GM12874 (cell line): ENCODE measurements around the gene RASAL2.

Experiments
- TF ChIP-seq, protein P1 (sequence below): IDR thresholded peaks from 2 replicates; pipeline ENCODE4 v1.5.1; 2011; ENCODE audit warnings: low read depth, mild to moderate bottlenecking, control low read depth, low read length, moderate library complexity; ENCODE audit not compliant: insufficient read depth

The RASAL2 gene

DNA sequence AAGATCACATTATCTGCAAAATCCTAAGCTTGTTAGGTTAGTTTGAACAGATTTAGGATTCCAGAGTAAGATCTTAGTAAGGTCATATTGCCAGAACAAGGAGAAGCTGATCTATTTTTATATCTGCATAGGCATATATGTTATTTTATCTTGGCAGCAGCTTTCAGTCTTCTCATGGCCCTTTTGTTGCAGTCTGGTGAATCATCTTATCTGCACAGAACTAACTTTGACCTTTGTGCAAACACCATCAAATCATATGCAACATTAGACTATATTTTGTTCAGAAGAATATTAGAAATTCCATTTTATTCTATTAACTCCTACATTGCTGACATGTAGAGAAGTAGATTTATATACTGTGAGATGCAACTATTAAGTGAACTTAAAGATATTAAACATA, 295.5 kb downstream of the RASAL2 start:
- TF ChIP-seq, protein P1, sequence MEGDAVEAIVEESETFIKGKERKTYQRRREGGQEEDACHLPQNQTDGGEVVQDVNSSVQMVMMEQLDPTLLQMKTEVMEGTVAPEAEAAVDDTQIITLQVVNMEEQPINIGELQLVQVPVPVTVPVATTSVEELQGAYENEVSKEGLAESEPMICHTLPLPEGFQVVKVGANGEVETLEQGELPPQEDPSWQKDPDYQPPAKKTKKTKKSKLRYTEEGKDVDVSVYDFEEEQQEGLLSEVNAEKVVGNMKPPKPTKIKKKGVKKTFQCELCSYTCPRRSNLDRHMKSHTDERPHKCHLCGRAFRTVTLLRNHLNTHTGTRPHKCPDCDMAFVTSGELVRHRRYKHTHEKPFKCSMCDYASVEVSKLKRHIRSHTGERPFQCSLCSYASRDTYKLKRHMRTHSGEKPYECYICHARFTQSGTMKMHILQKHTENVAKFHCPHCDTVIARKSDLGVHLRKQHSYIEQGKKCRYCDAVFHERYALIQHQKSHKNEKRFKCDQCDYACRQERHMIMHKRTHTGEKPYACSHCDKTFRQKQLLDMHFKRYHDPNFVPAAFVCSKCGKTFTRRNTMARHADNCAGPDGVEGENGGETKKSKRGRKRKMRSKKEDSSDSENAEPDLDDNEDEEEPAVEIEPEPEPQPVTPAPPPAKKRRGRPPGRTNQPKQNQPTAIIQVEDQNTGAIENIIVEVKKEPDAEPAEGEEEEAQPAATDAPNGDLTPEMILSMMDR = no peak

- TF ChIP-seq, protein P1 = no peak
Observed at GRCh38 chr1:178393370-178393769, 299.5 kb downstream of the RASAL2 start.

DNA sequence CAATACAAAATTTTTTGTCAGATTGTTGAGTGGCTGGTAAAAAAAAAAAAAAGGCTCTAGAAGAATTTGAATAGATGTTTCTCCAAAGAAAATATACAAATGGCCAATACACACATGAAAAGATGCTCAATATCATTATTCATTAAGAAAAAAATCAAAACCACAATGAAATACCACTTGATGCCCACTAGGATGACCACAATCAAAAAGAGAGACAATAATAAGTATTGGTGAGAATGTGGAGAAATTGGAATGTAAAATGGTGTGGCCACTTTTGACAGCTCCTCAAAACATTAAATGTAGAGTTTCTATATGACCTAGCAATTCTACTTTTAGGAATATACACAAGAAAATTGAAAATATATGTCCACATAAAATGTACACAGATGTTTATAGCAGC, 302.9 kb downstream of the RASAL2 start:
- TF ChIP-seq, protein P1 = no peak

DNA sequence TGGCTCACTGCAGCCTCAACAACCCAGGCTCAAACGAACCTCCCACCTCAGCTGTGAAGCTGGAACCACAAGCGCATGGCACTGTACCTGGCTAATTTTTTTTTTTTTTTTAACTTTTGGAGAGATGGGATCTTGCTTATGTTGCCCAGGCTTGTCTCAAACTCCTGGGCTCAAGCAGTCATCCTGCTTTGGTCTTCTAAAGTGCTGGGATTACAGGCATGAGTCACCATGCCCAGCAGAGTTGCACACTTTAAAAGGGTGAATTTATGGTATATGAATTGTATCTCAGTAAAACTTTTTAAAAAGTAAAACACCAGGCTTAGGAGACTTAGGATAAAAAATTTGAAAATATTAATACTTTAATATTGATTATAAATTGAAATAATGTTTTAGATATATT, 303.8 kb downstream of the RASAL2 start:
- TF ChIP-seq, protein P1 = no peak

GRCh38 chr1:178399177-178399728, 305.3 kb downstream of the RASAL2 start:
- TF ChIP-seq, protein P1 = no peak

GRCh38 chr1:178405137-178405536, 311.2 kb downstream of the RASAL2 start:
- TF ChIP-seq, protein P1 = no peak

GRCh38 chr1:178407215-178407614, 313.3 kb downstream of the RASAL2 start:
- TF ChIP-seq, protein P1 = no peak
